HepG2 (cell line): ENCODE measurements around the gene RAC2. TPM values are rescaled to one million over a fixed set of nuclear protein-coding genes. Genes with fewer than 3 reads are reported as not detected.

Experiments
- ATAC-seq: fragments of 200-7000 bp; cut with Tn5 transposase; 3 replicates; pipeline ENCODE4 v1.9.1; 2020; ENCODE audit warnings: mild to moderate bottlenecking, moderate library complexity
- BruUV-seq: library from RNA; stranded (reverse); fragments of 400-500 nt; replicated peaks from 2 replicates; lab custom pipeline; 2021; lab: Mats Ljungman, UMichigan
- CTCF ChIA-PET: fragments of 300-600 bp; formaldehyde crosslinking; extraction: SDS; loops from one replicate; lab custom pipeline; 2021; ENCODE audit warnings: low total read pairs, inconsistent platforms, low intra/inter-chr PET ratio; lab: Yijun Ruan, JAX
- POLR2A ChIA-PET: fragments of 350-600 bp; sonication (Branson Sonifier 250); formaldehyde crosslinking; loops from one replicate; lab custom pipeline; 2020; ENCODE audit warnings: antibody characterized with exemption, inconsistent platforms; lab: Yijun Ruan, JAX
- DNase-seq: peaks from one replicate; pipeline ENCODE4 v3.0.0-alpha.2; 2015; ENCODE audit warnings: low spot score
- FAIRE-seq: peaks from 3 replicates; lab custom pipeline; 2011; peaks lifted over from hg19 to GRCh38; lab: Jason Lieb, UNC
- H2AFZ ChIP-seq: one replicate; pipeline ENCODE4 v1.6.1; 2011; ENCODE audit warnings: low read length, inconsistent platforms
- H3K27ac ChIP-seq: fragments of 300-600 bp; 3 replicates; pipeline ENCODE4 v1.8.0; 2011; ENCODE audit warnings: mixed run types, mild to moderate bottlenecking, mixed read lengths, low read length, inconsistent platforms; ENCODE audit not compliant: insufficient read depth; ENCODE audit errors: extremely low read length
- H3K27me3 ChIP-seq, 2 experiments: fragments of 200-600 bp in 1 of 2; 2 replicates in 1 of 2; 3 replicates in 1 of 2; pipeline versions ENCODE4 v1.6.0 to v1.8.0; 2011; ENCODE audit warnings: low read length in 2 of 2, mild to moderate bottlenecking in 2 of 2, moderate library complexity in 2 of 2, inconsistent platforms in 1 of 2; ENCODE audit not compliant: insufficient read depth in 2 of 2, control insufficient read depth in 1 of 2
- H3K36me3 ChIP-seq, 2 experiments: fragments of 200-600 bp in 1 of 2; replicated peaks in 1 of 2; 2 replicates in 1 of 2; 3 replicates in 1 of 2; pipeline versions ENCODE4 v1.5.1 to v1.8.0; 2011; ENCODE audit warnings: low read length in 2 of 2, inconsistent platforms in 1 of 2; ENCODE audit not compliant: insufficient read depth in 2 of 2, control insufficient read depth in 1 of 2
- H3K4me1 ChIP-seq: 2 replicates; pipeline ENCODE4 v1.5.1; 2012; ENCODE audit warnings: low read length, inconsistent platforms; ENCODE audit not compliant: insufficient read depth
- H3K4me2 ChIP-seq: 2 replicates; pipeline ENCODE4 v1.6.0; 2011; ENCODE audit warnings: low read depth, low read length, inconsistent platforms
- H3K4me3 ChIP-seq, 3 experiments: fragments of 200-600 bp in 1 of 3; sonication (generic), shearing (Covaris generic) in 1 of 3; replicated peaks in 1 of 3; 2 replicates each; pipeline ENCODE4 v1.5.1; 2011 to 2016; ENCODE audit warnings: low read length in 3 of 3, inconsistent platforms in 2 of 3, low read depth in 2 of 3, mild to moderate bottlenecking in 2 of 3, control low read depth in 1 of 3, mixed read lengths in 1 of 3; ENCODE audit not compliant: insufficient read depth in 1 of 3
- H3K79me2 ChIP-seq: one replicate; pipeline ENCODE4 v1.6.1; 2011; ENCODE audit warnings: low read length, inconsistent platforms; ENCODE audit not compliant: insufficient read depth
- H3K9ac ChIP-seq: 2 replicates; pipeline ENCODE4 v1.6.0; 2011; ENCODE audit warnings: mild to moderate bottlenecking, low read depth, low read length, inconsistent platforms; ENCODE audit not compliant: insufficient read depth
- H3K9me3 ChIP-seq: 2 replicates; pipeline ENCODE4 v1.5.1; 2012; ENCODE audit warnings: mild to moderate bottlenecking, low read length
- H4K20me1 ChIP-seq: 2 replicates; pipeline ENCODE4 v1.6.0; 2011; ENCODE audit warnings: inconsistent platforms, mild to moderate bottlenecking, low read length, moderate library complexity; ENCODE audit not compliant: insufficient read depth
- ADNP ChIP-seq: sonication (generic); formaldehyde crosslinking; IDR thresholded peaks from 2 replicates; pipeline ENCODE4 v1.4.0; 2020; ENCODE audit warnings: missing genetic modification reagents
- CBX1 ChIP-seq: IDR thresholded peaks from one replicate; pipeline ENCODE4 v1.6.1; 2016; ENCODE audit warnings: antibody characterized with exemption, low read depth
- FOXO1 ChIP-seq: sonication (generic); formaldehyde crosslinking; IDR thresholded peaks from 2 replicates; pipeline ENCODE4 v1.4.0; 2020; ENCODE audit warnings: missing genetic modification reagents
- ISL2 ChIP-seq: sonication (generic); formaldehyde crosslinking; IDR thresholded peaks from 2 replicates; pipeline ENCODE4 v1.5.0; 2020; ENCODE audit warnings: missing genetic modification reagents
- MYNN ChIP-seq: sonication (generic); formaldehyde crosslinking; IDR thresholded peaks from 2 replicates; pipeline ENCODE4 v1.4.0; 2020; ENCODE audit warnings: mild to moderate bottlenecking, low read depth, missing genetic modification reagents
- NFE2 ChIP-seq: sonication (generic); formaldehyde crosslinking; IDR thresholded peaks from 2 replicates; pipeline ENCODE4 v1.4.0; 2020; ENCODE audit warnings: missing genetic modification reagents
- PCBP2 ChIP-seq: fragments of 200-400 bp; formaldehyde crosslinking; optimal IDR thresholded peaks from 2 replicates; pipeline ENCODE3; 2018; ENCODE audit warnings: low read length, low read depth; ENCODE audit not compliant: poor library complexity, severe bottlenecking
- RBM39 ChIP-seq: fragments of 200-400 bp; formaldehyde crosslinking; IDR thresholded peaks from one replicate; pipeline ENCODE4 v1.6.1; 2018; ENCODE audit warnings: antibody characterized with exemption, mild to moderate bottlenecking, low read depth, low read length; ENCODE audit not compliant: poor library complexity, severe bottlenecking
- SP1 ChIP-seq, 2 experiments: fragments of 450-650 bp in 1 of 2; sonication (generic) in 1 of 2; formaldehyde crosslinking in 1 of 2; IDR thresholded peaks; 2 replicates each; pipeline versions ENCODE4 v1.4.0 to v1.6.1; 2016 to 2020; ENCODE audit warnings: missing genetic modification reagents in 1 of 2
- ZNF138 ChIP-seq: sonication (generic); formaldehyde crosslinking; IDR thresholded peaks from 2 replicates; pipeline ENCODE4 v1.5.0; 2020; ENCODE audit warnings: mild to moderate bottlenecking, low read depth, missing genetic modification reagents
- ZNF282 ChIP-seq: fragments of 450-650 bp; IDR thresholded peaks from 2 replicates; pipeline ENCODE4 v1.6.1; 2018; ENCODE audit not compliant: partially characterized antibody
- ZNF468 ChIP-seq: sonication (generic); formaldehyde crosslinking; IDR thresholded peaks from 2 replicates; pipeline ENCODE4 v1.8.0; 2022; ENCODE audit warnings: mild to moderate bottlenecking, moderate library complexity, missing genetic modification reagents
- ZNF558 ChIP-seq: sonication (generic); formaldehyde crosslinking; IDR thresholded peaks from 2 replicates; pipeline ENCODE4 v1.9.0; 2022; ENCODE audit warnings: mild to moderate bottlenecking, missing genetic modification reagents, borderline replicate concordance
- ZNF562 ChIP-seq: sonication (generic); formaldehyde crosslinking; IDR thresholded peaks from 2 replicates; pipeline ENCODE4 v1.8.0; 2022; ENCODE audit warnings: missing genetic modification reagents, borderline replicate concordance
- ZNF878 ChIP-seq: sonication (generic); formaldehyde crosslinking; IDR thresholded peaks from 2 replicates; pipeline ENCODE4 v1.8.1; 2023; ENCODE audit warnings: mild to moderate bottlenecking, missing genetic modification reagents, moderate library complexity
- ZSCAN31 ChIP-seq: sonication (generic); formaldehyde crosslinking; IDR thresholded peaks from 2 replicates; pipeline ENCODE4 v1.5.0; 2020; ENCODE audit warnings: low read depth, mild to moderate bottlenecking, missing genetic modification reagents
- WGBS: methylation state at CpG from one replicate; pipeline ENCODE4 v1.1.6; 2017; ENCODE audit warnings: low lambda C conversion rate; 5-methylcytosine and 5-hydroxymethylcytosine counted together
- in situ Hi-C: cut with HindIII; loops from 2 replicates; pipeline ENCODE4 v1.10.0; 2017; ENCODE audit warnings: low pct_unique_long_range_greater_than_20kb; ENCODE audit not compliant: extremely low pct_ligation_motif_present
- intact Hi-C: fragments of 100-400 bp; cut with micrococcal nuclease; formaldehyde crosslinking; loops from one replicate; pipeline ENCODE4 v1.10.0; 2022; ENCODE audit not compliant: unreplicated experiment
- polyA plus RNA-seq, 8 experiments: library from polyadenylated mRNA; depleted of rRNA in 3 of 8; stranded (reverse) in 7 of 8; unstranded in 1 of 8; fragments of >200 nt; fragmentation: Illumina TruSeq in 4 of 8; extraction: Trizol in 4 of 8; gene quantifications; 2 replicates each; pipeline versions ENCODE4 v1.2.1 to v1.2.3, GENCODE V29; 2011 to 2016; ENCODE audit warnings: low read depth in 4 of 8, missing spikeins in 1 of 8, mixed read lengths in 1 of 8; ENCODE audit not compliant: insufficient read depth in 1 of 8
- total RNA-seq, 5 experiments: library from RNA; depleted of rRNA; stranded (reverse); fragments of >200 nt; fragmentation: Illumina TruSeq; extraction: Trizol; gene quantifications; 2 replicates each; pipeline ENCODE4 v1.2.3, GENCODE V29; 2016; ENCODE audit warnings: low read depth in 1 of 5
- TF ChIP-seq, protein P1 (sequence below): sonication (generic); formaldehyde crosslinking; conservative IDR thresholded peaks from 2 replicates; pipeline ENCODE4 v1.8.0; 2022; ENCODE audit warnings: missing genetic modification reagents
- TF ChIP-seq, protein P2 (sequence below): IDR thresholded peaks from 2 replicates; pipeline ENCODE4 v1.6.1; 2012; ENCODE audit warnings: low read length, improper control_type of control experiment
- TF ChIP-seq, protein P3 (sequence below): IDR thresholded peaks from 2 replicates; pipeline ENCODE4 v1.6.1; 2016; ENCODE audit warnings: mild to moderate bottlenecking

RAC2 gene
- total and polyA plus RNA-seq, 2 of the 13 experiments (the other 11 are each of a cell fraction or from before 2014, with no cell fraction given): 0.73 TPM; not detected in 1

DNA sequence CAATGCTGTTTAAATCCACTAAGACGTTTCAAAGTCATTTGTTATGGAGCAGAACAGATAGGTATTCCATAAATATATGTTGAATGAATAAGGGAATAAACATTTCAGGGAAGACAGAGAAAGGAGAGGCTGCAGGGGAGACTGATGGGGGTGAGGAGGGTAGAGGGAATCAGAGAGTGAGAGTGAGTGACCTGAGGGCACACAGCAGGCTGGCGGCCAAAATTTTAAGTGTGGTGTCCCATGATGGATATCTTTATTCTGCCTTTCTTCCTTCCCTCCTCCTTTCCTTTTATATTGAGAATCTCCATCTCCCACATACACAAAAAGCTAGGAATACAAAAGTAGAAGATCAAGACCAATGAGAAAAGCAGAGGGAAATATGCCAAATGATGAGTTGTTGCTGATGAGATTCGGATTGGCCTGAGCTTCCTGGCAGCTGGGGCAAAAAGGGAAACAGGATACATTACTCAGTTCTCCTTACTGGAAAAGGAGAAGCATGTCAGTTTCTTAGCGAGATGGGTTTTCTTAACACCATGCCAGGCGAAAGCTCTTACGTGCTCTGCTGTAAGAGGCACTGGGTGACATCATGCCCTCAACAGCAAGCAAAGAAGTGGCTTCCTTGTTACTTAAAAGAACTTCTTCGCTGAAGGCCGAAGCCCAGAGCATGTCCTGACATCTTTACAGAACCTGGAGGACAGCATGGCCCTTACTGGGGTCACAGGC lies 27.0 kb upstream of the RAC2 start:
- H3K4me3 ChIP-seq: no peak overlapping the region
- H4K20me1 ChIP-seq: no peaks in the 10 kb centered on the region
- POLR2A ChIA-PET: no interaction called here
- ATAC-seq (no peak), FAIRE-seq (no peak), DNase-seq (no peak)
- H2AFZ ChIP-seq: no peak overlapping the region
- in situ Hi-C loops: no loop called here
- no peaks in the 10 kb centered on the region for H3K79me2 ChIP-seq
- no peak overlapping the region for H3K27ac ChIP-seq
- intact Hi-C loops: no loop called here
- no peaks in the 10 kb centered on the region for H3K36me3 ChIP-seq
- H3K4me1 ChIP-seq: 0 out of 2 replicates have a peak, but pooled peaks cover 6% of the 10 kb centered on the region
- CTCF ChIA-PET: no interaction called here
- no peaks in the 10 kb centered on the region for H3K9me3 ChIP-seq
- 20% methylated on average over 8 of the region's 8 CpGs for WGBS
- BruUV-seq: no TSS peak
- no peak overlapping the region for H3K9ac ChIP-seq
- no peak overlapping the region for H3K4me2 ChIP-seq
- H3K27me3 ChIP-seq: peaks cover 3 to 51% of the 10 kb centered on the region in 2 experiments; a peak in 4 of 5 replicates
- TF ChIP-seq, protein P1, sequence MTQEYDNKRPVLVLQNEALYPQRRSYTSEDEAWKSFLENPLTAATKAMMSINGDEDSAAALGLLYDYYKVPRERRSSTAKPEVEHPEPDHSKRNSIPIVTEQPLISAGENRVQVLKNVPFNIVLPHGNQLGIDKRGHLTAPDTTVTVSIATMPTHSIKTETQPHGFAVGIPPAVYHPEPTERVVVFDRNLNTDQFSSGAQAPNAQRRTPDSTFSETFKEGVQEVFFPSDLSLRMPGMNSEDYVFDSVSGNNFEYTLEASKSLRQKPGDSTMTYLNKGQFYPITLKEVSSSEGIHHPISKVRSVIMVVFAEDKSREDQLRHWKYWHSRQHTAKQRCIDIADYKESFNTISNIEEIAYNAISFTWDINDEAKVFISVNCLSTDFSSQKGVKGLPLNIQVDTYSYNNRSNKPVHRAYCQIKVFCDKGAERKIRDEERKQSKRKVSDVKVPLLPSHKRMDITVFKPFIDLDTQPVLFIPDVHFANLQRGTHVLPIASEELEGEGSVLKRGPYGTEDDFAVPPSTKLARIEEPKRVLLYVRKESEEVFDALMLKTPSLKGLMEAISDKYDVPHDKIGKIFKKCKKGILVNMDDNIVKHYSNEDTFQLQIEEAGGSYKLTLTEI (CRISPR knock-in tag): no peak
- TF ChIP-seq ZNF138 (CRISPR knock-in tag) (no peak), FOXO1 (no peak), SP1 (IDR thresholded peaks at IDR 0.05) (no peak), SP1 (CRISPR knock-in tag; IDR thresholded peaks at IDR 0.05) (no peak), ZNF562 (no peak), ZSCAN31 (CRISPR knock-in tag) (no peak), MYNN (CRISPR knock-in tag) (no peak), ZNF558 (no peak), NFE2 (CRISPR knock-in tag) (no peak), ZNF468 (CRISPR knock-in tag) (no peak), ISL2 (no peak), CBX1 (no peak), ADNP (CRISPR knock-in tag) (no peak), PCBP2 (no peak), RBM39 (no peak), ZNF282 (no peak), ZNF878 (no peak)
- TF ChIP-seq, protein P2, sequence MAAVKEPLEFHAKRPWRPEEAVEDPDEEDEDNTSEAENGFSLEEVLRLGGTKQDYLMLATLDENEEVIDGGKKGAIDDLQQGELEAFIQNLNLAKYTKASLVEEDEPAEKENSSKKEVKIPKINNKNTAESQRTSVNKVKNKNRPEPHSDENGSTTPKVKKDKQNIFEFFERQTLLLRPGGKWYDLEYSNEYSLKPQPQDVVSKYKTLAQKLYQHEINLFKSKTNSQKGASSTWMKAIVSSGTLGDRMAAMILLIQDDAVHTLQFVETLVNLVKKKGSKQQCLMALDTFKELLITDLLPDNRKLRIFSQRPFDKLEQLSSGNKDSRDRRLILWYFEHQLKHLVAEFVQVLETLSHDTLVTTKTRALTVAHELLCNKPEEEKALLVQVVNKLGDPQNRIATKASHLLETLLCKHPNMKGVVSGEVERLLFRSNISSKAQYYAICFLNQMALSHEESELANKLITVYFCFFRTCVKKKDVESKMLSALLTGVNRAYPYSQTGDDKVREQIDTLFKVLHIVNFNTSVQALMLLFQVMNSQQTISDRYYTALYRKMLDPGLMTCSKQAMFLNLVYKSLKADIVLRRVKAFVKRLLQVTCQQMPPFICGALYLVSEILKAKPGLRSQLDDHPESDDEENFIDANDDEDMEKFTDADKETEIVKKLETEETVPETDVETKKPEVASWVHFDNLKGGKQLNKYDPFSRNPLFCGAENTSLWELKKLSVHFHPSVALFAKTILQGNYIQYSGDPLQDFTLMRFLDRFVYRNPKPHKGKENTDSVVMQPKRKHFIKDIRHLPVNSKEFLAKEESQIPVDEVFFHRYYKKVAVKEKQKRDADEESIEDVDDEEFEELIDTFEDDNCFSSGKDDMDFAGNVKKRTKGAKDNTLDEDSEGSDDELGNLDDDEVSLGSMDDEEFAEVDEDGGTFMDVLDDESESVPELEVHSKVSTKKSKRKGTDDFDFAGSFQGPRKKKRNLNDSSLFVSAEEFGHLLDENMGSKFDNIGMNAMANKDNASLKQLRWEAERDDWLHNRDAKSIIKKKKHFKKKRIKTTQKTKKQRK: no peak
- TF ChIP-seq, protein P3, sequence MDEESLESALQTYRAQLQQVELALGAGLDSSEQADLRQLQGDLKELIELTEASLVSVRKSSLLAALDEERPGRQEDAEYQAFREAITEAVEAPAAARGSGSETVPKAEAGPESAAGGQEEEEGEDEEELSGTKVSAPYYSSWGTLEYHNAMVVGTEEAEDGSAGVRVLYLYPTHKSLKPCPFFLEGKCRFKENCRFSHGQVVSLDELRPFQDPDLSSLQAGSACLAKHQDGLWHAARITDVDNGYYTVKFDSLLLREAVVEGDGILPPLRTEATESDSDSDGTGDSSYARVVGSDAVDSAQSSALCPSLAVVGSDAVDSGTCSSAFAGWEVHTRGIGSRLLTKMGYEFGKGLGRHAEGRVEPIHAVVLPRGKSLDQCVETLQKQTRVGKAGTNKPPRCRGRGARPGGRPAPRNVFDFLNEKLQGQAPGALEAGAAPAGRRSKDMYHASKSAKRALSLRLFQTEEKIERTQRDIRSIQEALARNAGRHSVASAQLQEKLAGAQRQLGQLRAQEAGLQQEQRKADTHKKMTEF: no peak
